ENCODE results near the gene PELI2. TPM values are rescaled to one million over a fixed set of nuclear protein-coding genes. Genes with fewer than 3 reads are reported as not detected.

The PELI2 gene
- total and polyA plus RNA-seq, 2 experiments from 2014 or later = 8.0 to 24.5 TPM

GRCh38 chr14:56274556-56274955 lies 156.3 kb downstream of the PELI2 start:
- Mint-ChIP-seq H3K4me3 (no peak overlapping the region), H3K27ac (no peak overlapping the region), H3K4me1 (no peaks in the 10 kb centered on the region), H3K9me3 (peaks cover 24% of the 10 kb centered on the region; the same call in 2 of the 3 replicates), H3K27me3 (ENCODE audit: insufficient read depth, low read depth, poor library complexity) (no peaks in the 10 kb centered on the region), H3K36me3 (ENCODE audit: low read depth) (peaks cover 26% of the 10 kb centered on the region)
- DNase-seq (ENCODE audit: low spot score) (no peak), ATAC-seq (no peak)
- Histone ChIP-seq H3K27ac (ENCODE audit: low read depth) (no peak overlapping the region), H3K36me3 (ENCODE audit: insufficient read depth) (no peaks in the 10 kb centered on the region), H3K9me2 (ENCODE audit: insufficient read depth) (no peaks in the 10 kb centered on the region), H2AFZ (no peak overlapping the region), H3K4me1 (ENCODE audit: insufficient read depth) (no peaks in the 10 kb centered on the region), H3K79me2 (replicated peaks; ENCODE audit: insufficient read depth) (no peaks in the 10 kb centered on the region), H3K4me3 (no peak overlapping the region), H3K4me2 (no peak overlapping the region), H4K20me1 (replicated peaks; ENCODE audit: insufficient read depth) (no peaks in the 10 kb centered on the region), H3F3A (replicated peaks; ENCODE audit: low read depth) (no peaks in the 10 kb centered on the region), H3K27me3 (ENCODE audit: insufficient read depth) (no peaks in the 10 kb centered on the region)
- no peak for TF ChIP-seq ZNF114 (CRISPR knock-in tag; IDR thresholded peaks at IDR 0.05)
- TF ChIP-seq REST (IDR thresholded peaks at IDR 0.05; ENCODE audit: unreplicated experiment) = no peak
- no peak for TF ChIP-seq CREB1 (CRISPR knock-in tag; IDR thresholded peaks at IDR 0.05; ENCODE audit: low read depth)
- TF ChIP-seq CTCF (conservative IDR thresholded peaks at IDR 0.05; ENCODE audit: low read depth in 2 of 2) = no peak
- no peak for TF ChIP-seq STAT1 (IDR thresholded peaks at IDR 0.05; ENCODE audit: unreplicated experiment)
- no peak for TF ChIP-seq ZNF462 (CRISPR knock-in tag; IDR thresholded peaks at IDR 0.05)

All from GM23338 (cell line).